GM21526 (cell line): Measurements from ENCODE around the gene PPARD.
"Not testable (repeated sequence)": the region's sequence is repeated elsewhere in the genome, so short reads cannot be mapped to it uniquely, and the experiment has no call there.

Source experiments
- ATAC-seq: cut with Tn5 transposase; IDR thresholded peaks from one replicate; pipeline ENCODE4 v1.9.1; 2021; ENCODE audit warnings: moderate library complexity; ENCODE audit not compliant: unreplicated experiment, low FRiP score

Gene PPARD

DNA sequence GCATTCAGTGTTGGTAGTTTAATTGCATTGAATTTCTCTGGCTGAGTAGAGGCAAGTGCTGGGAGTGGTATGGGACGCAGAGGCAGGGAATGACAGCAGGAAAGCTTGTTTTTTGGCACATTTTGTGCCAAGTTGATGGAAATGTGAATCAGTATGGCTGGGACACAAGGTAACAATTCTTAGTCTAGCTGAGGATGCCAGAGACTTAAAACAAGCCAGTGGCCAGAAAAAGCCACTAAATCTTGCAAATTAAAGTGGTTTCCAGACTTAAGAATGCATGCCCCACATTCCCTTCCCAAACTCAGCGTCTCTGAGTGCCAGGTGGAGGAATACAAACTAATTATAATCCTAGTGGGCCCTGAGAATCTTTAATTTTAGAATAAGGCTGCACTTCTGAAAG lies 35.9 kb downstream of the PPARD start:
- ATAC-seq, result no peak

DNA sequence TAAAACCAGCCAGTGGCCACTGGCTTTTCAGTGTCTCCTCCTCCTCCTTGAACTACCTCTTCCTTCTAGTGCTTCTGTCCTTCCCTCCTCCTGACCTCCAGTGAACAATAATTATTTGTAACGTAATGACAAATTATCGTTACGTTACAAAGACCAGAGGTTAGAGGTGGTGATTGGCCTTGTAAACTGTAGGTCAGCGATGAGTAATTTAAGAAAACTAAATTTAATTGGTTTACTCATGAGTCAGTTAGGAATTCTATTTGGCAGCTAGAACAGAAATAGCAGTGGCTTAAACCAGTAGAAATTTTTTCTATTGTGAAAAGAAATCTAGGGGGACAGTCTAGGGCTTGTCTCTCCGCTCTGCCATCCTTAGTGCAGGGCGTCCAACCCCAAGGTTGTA lies 38.8 kb downstream of the PPARD start:
- ATAC-seq, result no peak

DNA sequence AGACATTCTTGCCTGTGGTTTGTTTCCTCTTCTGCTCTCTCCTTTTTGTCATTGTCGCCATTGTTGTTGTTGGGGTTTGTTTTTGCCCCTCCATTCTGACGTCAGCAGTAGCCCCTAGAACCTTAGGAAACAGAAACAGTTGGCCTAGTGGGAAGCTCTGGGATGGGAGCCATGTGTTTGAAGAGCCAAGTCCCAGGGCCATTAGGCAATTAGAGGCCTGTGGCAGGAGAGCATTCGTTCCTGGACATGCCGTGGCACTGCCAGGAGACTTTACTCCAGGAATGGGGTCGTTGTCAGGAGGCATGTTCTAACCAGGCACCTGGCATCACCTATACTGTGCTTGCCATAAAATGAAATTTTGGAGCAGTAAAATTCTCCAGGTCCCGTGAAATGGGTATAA lies 39.7 kb downstream of the PPARD start:
- no peak for ATAC-seq

DNA sequence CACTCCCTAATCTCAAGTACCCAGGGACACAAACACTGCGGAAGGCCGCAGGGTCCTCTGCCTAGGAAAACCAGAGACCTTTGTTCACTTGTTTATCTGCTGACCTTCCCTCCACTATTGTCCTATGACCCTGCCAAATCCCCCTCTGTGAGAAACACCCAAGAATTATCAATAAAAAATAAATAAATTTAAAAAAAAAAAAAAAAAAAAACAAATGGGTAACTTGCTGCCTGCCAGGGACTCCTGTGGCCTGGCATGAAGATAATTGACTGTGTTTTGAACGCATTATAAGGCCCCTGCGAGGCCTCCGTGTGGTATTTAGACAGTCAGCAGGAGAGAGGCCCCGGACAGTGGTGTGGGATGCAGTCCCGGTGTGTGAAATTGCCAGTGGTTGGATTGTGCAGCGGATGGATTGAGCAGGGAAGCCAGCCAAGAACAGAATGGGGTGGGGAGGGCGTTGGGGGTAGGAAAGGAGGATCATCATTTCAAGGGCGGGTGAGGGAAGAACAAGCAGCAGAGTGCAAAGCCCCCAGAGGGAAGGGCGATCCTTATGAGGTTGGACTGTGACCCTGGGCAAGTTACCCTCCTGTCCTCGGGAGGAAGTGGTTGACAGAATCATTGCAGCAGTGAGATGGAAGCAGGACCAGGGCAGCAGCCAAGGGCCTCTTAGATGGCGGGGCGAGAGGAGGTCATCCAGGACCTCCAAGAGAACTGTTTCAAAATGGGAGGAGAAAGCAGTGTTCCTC lies 43.3 kb downstream of the PPARD start:
- ATAC-seq, result no peak

DNA sequence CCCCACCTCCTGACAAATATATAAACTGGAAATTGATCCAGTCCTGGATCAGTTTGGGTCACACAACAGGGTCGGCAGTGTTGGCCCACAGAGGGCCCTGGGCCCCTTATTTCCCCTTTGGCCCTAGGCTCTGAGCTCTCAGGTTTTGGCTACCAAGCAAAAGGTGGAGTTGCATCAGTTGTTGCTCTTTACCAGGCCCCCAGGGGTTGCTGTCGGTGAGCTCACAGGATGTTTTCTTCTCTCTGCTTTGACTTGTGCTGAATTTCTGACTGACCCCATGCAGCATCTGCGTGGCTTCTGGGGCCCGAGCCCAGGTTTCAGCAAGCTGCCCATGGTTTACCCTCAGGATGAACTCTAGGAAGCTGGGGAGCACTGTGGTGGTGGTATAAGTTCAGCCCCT lies 44.6 kb downstream of the PPARD start:
- ATAC-seq, result no peak

DNA sequence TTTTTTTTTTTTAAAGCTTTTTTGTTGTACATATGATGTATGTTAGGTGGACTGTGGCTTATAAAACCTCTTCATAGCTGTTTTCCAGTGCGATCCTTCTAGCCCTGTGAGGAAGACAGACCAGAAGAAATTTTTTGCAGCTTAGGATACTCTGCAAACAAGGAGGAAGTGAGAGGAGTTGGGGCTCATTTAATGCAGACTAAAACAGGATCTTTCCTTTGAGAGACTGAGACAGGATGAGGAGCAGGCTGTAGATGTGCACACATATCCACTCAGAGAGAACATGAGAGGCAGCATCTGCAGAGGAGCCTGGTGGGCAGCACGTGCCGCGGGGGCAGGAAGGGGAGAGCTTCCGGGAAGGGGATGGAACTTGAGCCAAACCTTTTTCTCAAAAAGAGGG lies 45.7 kb downstream of the PPARD start:
- no peak for ATAC-seq

DNA sequence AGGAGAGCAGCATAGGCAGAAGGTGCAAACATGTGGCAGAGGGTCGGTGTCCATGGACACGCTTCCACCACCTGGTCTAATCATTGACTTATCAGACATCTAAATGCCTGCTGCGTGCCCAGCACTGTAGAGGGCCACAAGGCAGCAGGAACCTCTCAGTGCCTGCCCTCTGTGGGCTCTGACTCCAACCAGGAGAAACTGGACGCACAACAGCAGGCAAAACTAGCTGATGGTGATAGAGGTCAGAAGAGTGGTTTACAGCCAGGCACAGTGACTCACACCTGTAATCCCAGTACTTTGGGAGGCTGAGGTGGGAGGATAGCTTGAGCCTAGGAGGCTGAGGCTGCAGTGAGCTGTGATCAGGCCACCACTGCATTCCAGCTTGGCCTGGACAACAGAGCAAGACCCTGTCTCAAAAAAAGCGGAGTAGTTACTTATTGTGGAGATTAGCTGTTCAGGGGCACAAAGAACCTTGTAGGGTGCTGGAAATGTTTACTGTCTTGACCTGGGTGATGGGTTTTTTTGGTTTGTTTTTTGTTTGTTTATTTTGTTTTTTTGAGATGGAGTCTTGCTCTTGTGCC lies 46.5 kb downstream of the PPARD start:
- ATAC-seq, result no peak

DNA sequence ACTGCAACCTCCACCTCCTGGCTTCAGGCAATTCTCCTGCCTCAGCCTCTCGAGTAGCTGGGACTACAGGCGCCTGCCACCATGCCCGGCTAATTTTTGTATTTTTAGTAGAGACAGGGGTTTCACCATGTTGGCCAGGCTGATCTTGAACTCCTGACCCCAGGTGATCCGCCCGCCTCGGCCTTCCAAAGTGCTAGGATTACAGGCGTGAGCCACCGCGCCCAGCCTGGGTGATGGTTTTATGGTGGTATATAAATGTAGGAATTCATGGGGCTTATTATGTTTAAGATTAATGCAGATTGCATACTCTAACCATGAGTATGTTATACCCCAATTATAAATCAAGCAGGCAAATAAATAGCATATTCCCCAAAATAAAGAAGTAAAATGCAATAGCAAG lies 47.0 kb downstream of the PPARD start:
- not testable (repeated sequence) for ATAC-seq

DNA sequence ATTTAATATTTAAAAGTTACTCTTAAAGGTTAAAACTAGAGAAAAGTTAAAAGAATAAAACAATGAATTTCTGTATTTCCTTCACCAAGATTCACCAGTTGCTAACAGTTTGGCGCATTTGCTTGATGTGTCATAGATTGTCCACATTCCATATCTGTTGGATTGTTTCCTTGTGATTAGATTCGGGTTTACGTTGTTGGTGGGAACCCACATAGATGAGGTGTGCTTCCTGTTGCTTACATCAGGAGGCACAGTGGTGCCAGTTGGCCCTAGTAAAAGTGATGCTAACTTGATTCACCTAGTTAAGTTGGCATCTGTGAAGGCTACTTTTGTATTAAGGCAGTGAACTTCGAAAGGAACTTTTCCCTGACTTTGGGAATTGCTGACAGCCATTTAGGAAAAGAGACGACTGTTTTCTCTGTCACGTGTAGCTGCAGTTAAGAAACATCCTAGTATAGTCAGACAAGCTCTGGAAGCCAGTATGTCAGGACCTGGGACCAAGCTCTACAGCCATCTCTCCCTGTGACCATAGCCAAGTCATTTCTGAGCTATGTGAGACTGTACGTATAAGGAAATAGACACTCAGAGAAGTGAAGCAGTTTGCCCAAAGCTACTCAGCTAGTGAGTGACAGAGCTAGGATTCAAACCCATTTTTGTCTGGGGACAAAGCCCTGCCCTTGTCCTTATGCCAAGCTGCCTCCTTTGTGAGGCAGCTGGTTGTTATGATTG lies 49.0 kb downstream of the PPARD start:
- ATAC-seq, result no peak

DNA sequence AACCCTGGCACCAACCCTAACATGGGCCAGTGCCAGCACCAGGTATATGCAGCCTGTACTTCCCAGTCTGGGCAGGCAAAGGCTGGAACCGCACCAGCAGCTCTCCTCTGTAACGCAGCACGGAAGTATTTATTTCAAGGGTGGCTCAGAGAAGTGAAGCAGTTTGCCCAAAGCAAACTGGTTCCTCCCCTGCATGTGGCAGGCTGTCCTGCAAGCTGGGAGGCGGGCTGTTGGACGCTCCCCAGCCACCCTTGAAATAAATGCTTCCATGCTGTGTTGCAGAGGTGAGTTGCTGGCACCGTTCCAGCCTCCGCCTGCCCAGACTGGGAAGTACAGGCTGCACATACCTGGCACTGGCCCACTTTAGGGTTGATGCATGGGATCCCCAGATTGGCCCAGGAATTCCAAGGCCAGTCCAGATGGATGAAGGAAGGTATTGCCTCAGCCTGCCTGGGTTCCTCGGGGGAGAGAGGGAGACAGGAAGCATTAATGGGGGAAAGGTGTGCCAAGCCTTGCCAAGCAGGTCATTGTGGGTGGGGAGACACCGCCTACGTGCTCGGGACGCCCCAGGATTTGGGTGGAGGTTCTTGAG lies 49.8 kb downstream of the PPARD start:
- no peak for ATAC-seq

DNA sequence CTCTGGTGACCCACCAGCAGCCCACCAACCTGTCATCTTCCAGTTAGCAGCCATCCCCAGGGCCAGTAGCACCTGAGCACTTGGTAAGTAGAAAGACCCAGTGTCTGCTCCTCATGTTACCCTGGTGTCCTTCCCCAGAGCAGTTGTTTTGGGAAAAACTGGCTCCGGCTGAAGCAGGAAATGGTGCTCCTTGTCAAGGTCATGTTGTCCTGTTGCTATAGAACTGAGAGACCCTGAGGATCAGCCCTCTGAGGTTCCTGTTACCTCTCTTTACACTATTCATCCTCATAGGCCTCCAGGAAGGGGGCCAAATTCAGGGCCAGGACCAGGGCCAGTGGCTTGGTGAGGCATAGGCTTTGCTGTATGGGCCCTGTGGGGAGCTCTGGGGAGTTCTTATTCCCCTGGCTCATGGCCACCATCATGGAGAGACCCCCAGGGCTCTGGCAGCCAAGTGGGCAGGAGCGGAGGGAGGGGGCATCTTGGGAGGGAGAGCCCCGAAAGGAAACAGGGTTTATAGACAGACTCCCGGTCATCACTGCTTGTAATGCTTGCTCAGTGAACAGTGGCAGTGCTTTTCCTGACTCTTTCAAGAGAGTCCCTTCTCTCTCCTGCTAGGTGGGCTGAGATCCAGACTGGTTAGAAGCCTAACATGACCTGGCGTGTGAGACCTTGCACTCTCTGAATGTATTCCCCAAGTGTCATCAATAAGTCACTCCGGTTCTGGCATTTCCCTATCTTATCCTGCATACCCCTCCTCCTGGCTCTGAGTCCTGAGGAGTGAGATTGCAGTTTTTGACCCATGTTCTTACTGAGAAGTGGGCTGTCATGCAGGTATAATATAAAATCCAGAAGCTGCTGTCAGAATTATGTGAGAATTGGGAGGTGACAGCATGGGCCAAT lies 50.7 kb downstream of the PPARD start:
- ATAC-seq, result no peak

DNA sequence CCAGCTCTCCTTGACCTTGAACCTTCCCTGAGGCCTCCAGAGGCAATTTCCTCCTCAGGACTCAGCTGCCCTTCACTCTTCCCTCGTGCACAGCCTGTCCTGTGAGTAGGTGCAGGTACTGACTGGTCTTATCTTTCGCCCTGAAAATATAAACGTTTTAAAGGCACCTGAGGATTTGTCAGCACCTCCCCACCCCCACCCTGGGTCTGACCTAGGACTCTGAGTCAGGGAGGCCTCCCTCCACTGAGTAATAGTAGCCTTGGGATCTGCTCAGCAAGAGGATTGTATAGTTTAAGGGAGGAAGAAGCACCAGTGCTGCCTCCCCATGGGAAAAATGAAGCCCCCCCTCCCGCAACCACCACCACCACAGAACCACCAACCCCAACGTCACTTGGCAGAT lies 54.6 kb downstream of the PPARD start:
- no peak for ATAC-seq

DNA sequence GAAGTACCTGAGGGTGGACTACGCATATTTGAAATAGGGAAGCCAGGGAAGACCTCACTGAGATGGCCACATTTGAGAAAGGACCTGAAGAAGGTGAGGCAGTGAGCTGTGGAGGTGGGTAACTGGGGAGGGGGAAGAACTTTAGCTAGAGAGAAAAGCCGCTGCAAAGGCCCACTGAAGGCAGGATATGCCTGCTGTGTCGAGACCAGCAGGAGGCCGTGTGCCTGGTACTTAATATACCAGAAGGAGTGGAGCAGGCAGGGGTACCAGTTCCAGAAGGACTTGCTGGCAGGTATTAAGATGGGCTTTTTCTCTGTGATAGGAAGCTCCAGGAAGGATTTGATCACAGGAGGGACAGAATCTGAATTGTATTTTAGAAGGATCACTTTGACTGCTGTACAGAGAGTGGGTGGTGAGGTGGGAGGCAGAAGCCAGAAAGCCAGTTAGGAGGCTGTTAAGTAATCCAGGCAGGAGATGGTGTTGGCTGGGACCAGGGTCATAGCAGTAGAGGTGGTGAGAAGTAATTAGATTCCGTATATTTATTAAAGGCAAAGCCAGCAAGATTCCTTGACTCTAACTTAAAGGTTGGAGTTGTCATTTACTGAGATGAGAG lies 55.6 kb downstream of the PPARD start:
- ATAC-seq, result no peak

DNA sequence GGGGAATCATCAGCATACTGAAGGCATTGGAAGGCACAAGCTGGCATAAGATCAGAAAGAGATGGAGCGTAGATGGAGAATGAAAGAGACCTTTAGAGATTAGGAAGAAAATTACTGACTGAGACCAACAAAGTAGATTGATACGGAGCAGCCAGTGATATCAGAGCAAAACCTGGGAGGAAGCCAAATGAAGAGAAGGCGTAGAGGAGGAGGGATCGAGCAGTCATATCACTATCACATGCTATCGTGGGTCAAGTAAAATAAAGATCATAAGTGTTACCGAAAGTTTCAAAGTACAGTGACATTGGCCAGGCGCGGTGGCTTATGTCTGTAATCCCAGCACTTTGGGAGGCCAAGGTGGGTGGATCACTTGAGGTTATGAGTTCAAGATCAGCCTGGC lies 56.2 kb downstream of the PPARD start:
- no peak for ATAC-seq

DNA sequence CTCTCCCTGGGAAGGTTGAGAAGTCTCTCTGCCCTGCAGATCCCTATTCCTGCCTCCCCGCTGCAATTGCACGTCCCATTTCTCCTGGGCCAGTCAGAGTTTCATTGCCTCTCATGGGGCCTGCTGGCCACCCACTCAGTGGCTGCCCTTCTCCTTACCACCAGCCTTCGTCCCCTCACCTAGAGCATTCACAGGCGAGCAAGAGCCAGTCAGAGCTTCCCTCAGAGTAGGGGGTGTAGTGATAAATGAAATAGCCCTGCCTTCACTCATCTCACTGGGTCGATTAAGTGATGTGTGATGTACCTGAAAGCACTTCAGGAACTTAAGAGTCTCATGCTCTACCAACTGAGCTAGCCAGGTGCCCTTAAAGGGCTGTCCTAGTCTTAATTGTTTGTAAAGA lies 57.8 kb downstream of the PPARD start:
- ATAC-seq, result no peak

DNA sequence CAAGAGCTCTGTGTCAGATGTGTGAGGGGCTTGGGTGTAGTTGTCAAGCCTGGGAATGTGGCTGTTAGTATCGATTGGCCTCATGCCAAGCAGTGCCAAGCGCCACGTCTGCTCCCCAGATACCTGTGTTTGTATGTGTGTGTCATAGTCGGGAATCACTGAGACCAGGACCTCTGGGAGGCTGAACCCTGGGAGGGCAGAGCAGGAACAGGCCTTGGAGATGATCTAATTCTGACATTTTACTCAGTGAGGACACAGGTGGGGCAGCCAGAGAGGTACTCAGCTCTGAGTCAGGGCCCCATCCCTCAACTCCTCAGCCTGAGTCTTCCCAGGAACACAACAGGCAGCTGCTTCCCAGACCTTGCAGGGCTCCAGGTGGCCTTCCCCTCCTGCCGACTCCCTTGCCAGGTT lies 58.5 kb downstream of the PPARD start:
- no peak for ATAC-seq

DNA sequence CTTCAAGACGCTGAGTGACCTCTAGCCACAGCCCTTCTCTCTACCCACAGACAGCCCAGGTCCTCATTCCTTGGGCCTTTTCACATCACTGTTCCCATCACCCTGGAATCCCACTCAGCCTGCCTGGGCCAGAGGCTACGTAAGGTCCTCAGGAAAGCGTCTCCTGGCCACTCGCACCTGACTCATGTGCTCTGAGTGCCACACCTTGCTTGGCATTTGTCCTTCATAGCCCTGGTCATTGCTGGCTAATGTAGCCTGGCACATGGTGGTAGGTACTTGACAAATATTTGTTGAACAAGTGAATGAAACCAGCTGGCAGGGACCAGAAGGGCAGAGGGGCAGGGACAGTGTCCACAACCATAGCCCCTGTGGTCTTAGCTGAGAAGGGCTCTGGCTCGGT lies 59.2 kb downstream of the PPARD start:
- no peak for ATAC-seq

DNA sequence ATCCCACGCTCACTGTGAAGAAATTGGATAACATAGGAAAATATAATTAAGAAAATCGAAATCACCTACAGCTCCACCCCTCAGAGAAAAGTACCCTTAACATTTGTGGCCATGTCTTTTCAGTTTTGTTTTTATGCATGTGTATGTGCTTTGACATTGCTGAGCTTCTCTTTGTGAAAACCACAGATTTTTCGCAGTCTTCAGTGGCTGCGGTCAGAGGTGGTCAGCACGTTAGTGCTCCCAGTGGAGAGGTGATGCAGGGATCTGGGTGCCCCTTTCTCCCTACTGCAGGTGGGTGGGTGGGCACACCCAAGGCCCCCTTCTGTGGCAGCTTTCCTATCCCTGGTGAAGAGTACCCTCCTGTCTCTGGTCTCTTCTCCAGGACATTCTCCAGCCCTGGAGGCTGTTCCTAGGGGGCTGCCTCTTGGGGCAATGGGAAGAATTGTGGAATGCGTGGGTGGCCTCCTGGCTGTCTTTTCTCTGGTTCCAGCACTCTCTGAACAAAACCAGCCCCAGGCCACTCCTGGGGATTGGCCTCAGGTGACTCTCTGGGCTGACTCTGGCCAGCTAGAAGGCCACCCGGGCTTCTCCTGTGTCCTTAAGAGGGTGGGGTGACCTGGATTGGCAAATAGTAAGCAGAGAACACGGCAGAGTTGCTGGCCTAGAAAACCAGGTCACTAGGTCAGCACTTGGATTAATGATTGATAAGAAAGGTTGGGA lies 59.9 kb downstream of the PPARD start:
- ATAC-seq, result no peak

DNA sequence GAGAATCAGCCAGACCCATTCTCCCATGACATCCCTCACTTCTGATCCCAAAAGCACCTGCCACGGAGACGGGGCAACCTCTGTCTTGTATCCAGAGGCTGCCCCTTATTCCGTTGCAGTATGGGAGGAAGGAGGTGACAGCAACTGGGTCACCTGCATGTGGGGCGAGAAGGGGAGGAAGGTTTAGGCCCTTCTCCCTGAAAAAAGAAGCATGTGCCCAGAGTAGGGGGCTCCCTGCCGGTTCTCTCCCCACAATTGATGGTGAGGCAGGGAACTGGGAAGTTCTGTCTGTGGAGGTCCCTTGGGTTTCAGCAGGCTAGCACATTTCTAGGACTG lies 60.5 kb downstream of the PPARD start:
- ATAC-seq, result no peak
